K562 (cell line): ENCODE measurements around the gene SAP25. TPM values are rescaled to one million over a fixed set of nuclear protein-coding genes. Genes with fewer than 3 reads are reported as not detected.

Source experiments
- ATAC-seq: fragments of 200-7000 bp; cut with Tn5 transposase; 3 replicates; pipeline ENCODE4 v1.9.1; 2020; ENCODE audit warnings: moderate library complexity
- BruUV-seq: library from RNA; stranded (reverse); fragments of 400-500 nt; replicated peaks from 2 replicates; lab custom pipeline; 2021; lab: Mats Ljungman, UMichigan
- CTCF ChIA-PET: fragments of 300-600 bp; formaldehyde crosslinking; extraction: SDS; loops from one replicate; lab custom pipeline; 2021; ENCODE audit warnings: low intra/inter-chr PET ratio; lab: Yijun Ruan, JAX
- POLR2A ChIA-PET: fragments of 300-600, 350-650 bp; sonication (Branson Sonifier 250); formaldehyde crosslinking; extraction: SDS; loops from one replicate; lab custom pipeline; 2021; ENCODE audit warnings: antibody characterized with exemption, inconsistent platforms; lab: Yijun Ruan, JAX
- DNase-seq, 4 experiments: peaks; one replicate each; pipeline versions ENCODE4 v3.0.0 to v3.0.0-alpha.2; 2011 to 2018; ENCODE audit warnings: low spot score in 3 of 4, mixed read lengths in 3 of 4; ENCODE audit errors: extremely low read depth in 1 of 4
- FAIRE-seq: peaks from 2 replicates; lab custom pipeline; 2011; peaks lifted over from hg19 to GRCh38; lab: Jason Lieb, UNC
- H2AFZ ChIP-seq: 2 replicates; pipeline ENCODE4 v1.6.0; 2011; ENCODE audit warnings: low read depth, low read length, control low read depth, inconsistent platforms
- H3K27ac ChIP-seq: fragments of 200-600 bp; 3 replicates; pipeline ENCODE4 v1.8.0; 2011; ENCODE audit warnings: low read depth, mild to moderate bottlenecking, control low read depth, inconsistent platforms, low read length, moderate library complexity, mixed read lengths; ENCODE audit errors: extremely low read depth
- H3K27me3 ChIP-seq, 2 experiments: fragments of 300-600 bp in 1 of 2; 2 replicates in 1 of 2; 3 replicates in 1 of 2; pipeline versions ENCODE4 v1.6.0 to v1.8.0; 2011; ENCODE audit warnings: inconsistent platforms in 2 of 2, low read length in 2 of 2, mild to moderate bottlenecking in 1 of 2, mixed read lengths in 1 of 2, moderate library complexity in 1 of 2; ENCODE audit not compliant: control insufficient read depth in 2 of 2, insufficient read depth in 2 of 2
- H3K36me3 ChIP-seq: fragments of 300-600 bp; 3 replicates; pipeline ENCODE4 v1.8.0; 2011; ENCODE audit warnings: mild to moderate bottlenecking, low read length, inconsistent platforms; ENCODE audit not compliant: control insufficient read depth, insufficient read depth
- H3K4me1 ChIP-seq, 2 experiments: fragments of 200-600 bp in 1 of 2; replicated peaks in 1 of 2; 2 replicates in 1 of 2; 3 replicates in 1 of 2; pipeline versions ENCODE4 v1.5.1 to v1.8.0; 2011; ENCODE audit warnings: inconsistent platforms in 2 of 2, low read length in 2 of 2, mild to moderate bottlenecking in 1 of 2, mixed read lengths in 1 of 2, moderate library complexity in 1 of 2; ENCODE audit not compliant: control insufficient read depth in 2 of 2, insufficient read depth in 2 of 2
- H3K4me2 ChIP-seq: 2 replicates; pipeline ENCODE4 v1.6.1; 2011; ENCODE audit warnings: low read length, control low read depth, inconsistent platforms, mixed read lengths; ENCODE audit not compliant: insufficient read depth
- H3K4me3 ChIP-seq: fragments of 200-600 bp; sonication (generic), shearing (Covaris generic); 2 replicates; pipeline ENCODE4 v1.5.1; 2016; ENCODE audit warnings: control low read depth, inconsistent platforms
- H3K79me2 ChIP-seq: fragments of 200-600 bp; 3 replicates; pipeline ENCODE4 v1.8.0; 2011; ENCODE audit warnings: low read length, inconsistent platforms; ENCODE audit not compliant: control insufficient read depth, insufficient read depth
- H3K9ac ChIP-seq, 2 experiments: 2 replicates each; pipeline versions ENCODE4 v1.6.0 to v1.6.1; 2011; ENCODE audit warnings: low read depth in 2 of 2, low read length in 2 of 2, control low read depth in 1 of 2, inconsistent platforms in 1 of 2, mild to moderate bottlenecking in 1 of 2, mixed read lengths in 1 of 2; ENCODE audit not compliant: insufficient read depth in 1 of 2
- H3K9me1 ChIP-seq: one replicate; pipeline ENCODE4 v1.6.0; 2011; ENCODE audit warnings: inconsistent platforms, mild to moderate bottlenecking, low read length, moderate library complexity; ENCODE audit not compliant: control insufficient read depth, insufficient read depth
- H3K9me3 ChIP-seq: replicated peaks from 2 replicates; pipeline ENCODE4 v1.5.1; 2011; ENCODE audit warnings: low read depth, low read length, inconsistent platforms; ENCODE audit not compliant: control insufficient read depth, insufficient read depth
- H4K20me1 ChIP-seq: replicated peaks from 2 replicates; pipeline ENCODE4 v1.6.1; 2011; ENCODE audit warnings: low read length, inconsistent platforms, mixed read lengths; ENCODE audit not compliant: control insufficient read depth, insufficient read depth
- CBX2 ChIP-seq: fragments of 200-600 bp; sonication (generic); IDR thresholded peaks from one replicate; pipeline ENCODE4 v1.6.1; 2012; ENCODE audit warnings: mild to moderate bottlenecking, low read length, inconsistent platforms; ENCODE audit not compliant: insufficient read depth, poor library complexity, severe bottlenecking
- POLR2G ChIP-seq: fragments of 200-400 bp; formaldehyde crosslinking; IDR thresholded peaks from 2 replicates; pipeline ENCODE4 v1.6.1; 2017; ENCODE audit warnings: low read depth, mild to moderate bottlenecking, antibody characterized with exemption, low read length, moderate library complexity
- TAF15 ChIP-seq: fragments of 200-400 bp; formaldehyde crosslinking; IDR thresholded peaks from 2 replicates; pipeline ENCODE4 v1.6.1; 2017; ENCODE audit warnings: mild to moderate bottlenecking, low read depth, low read length, moderate library complexity
- WGBS: fragments of 100-300 bp; shearing (Covaris generic); methylation state at CpG from one replicate; pipeline ENCODE4 v1.1.6; 2016; ENCODE audit warnings: low coverage, mixed read lengths; ENCODE audit not compliant: insufficient coverage; ENCODE audit errors: missing lambda C conversion rate; 5-methylcytosine and 5-hydroxymethylcytosine counted together
- in situ Hi-C: fragments of 300-500 bp; cut with MboI; formaldehyde crosslinking; loops from 4 replicates; pipeline ENCODE4 v1.15.0; 2018; ENCODE audit warnings: inconsistent platforms, mixed read lengths
- intact Hi-C: fragments of 100-400 bp; cut with micrococcal nuclease; formaldehyde crosslinking; loops from 2 replicates; pipeline ENCODE4 v1.14.2; 2022
- polyA plus RNA-seq, 8 experiments: library from polyadenylated mRNA; depleted of rRNA in 4 of 8; stranded (reverse) in 5 of 8; unstranded in 3 of 8; fragments of >200 nt; fragmentation: Nextera tagmentation in 2 of 8; fragmentation: Illumina TruSeq in 1 of 8; extraction: Ambion mirVana in 2 of 8; extraction: Trizol in 1 of 8; gene quantifications; 2 replicates each; pipeline versions ENCODE4 v1.2.1 to v1.2.3, GENCODE V29; 2011 to 2014; ENCODE audit warnings: inconsistent platforms in 1 of 8, missing spikeins in 1 of 8
- total RNA-seq, 7 experiments: library from RNA; depleted of rRNA in 6 of 7; stranded (reverse); fragments of >200 nt in 6 of 7; fragmentation: Illumina TruSeq in 2 of 7; extraction: Trizol in 2 of 7; gene quantifications; 2 replicates each; pipeline versions ENCODE4 v1.2.1 to v1.2.3, GENCODE V29; 2011 to 2021; ENCODE audit warnings: low replicate concordance in 1 of 7

The SAP25 gene
- total and polyA plus RNA-seq, 9 of the 15 experiments (the other 6 are each of a cell fraction or from before 2014, with no cell fraction given): 0.13 to 5.3 (median 0.78) TPM; not detected in 1

DNA sequence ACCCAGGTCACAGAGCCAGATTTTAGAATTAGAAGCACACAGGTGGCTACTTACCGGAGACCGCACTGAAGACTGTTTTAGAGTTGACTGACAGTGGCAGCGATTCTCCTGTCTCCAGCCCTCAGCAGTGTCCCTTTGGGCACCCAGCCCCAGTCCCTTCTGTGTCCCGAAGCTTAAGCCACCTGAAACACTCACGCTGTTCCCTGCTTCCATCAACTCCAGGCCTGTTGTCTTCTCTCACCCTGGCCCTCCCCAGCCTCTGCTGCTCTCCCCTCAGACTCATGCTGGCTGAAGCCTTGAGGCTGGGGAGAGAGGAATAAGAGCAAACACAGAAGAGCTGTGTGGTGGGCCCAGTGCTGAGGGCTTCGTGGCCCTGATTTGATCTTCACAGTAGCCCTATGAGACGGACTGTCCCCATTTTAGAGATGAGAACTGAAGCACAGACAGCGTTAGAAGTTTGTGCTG is 10.6 kb downstream of the SAP25 start:
- ATAC-seq (no peak), FAIRE-seq (no peak), DNase-seq (no peak)
- no peaks in the 10 kb centered on the region for H3K79me2 ChIP-seq
- BruUV-seq: no TSS peak
- no peaks in the 10 kb centered on the region for H3K27me3 ChIP-seq
- ChIA-PET POLR2A (interaction anchor here (1.0 kb wide), 1 partner anchor 108 kb away, joined by 3 read pairs; no protein-coding TSS in a partner anchor), CTCF (interaction anchor here (0.6 to 1.9 kb wide), 5 partner anchors 25 to 162 kb away, joined by 3 to 9 read pairs (median 5); no protein-coding TSS in a partner anchor)
- H3K4me1 ChIP-seq: peaks cover 0 to 31% of the 10 kb centered on the region in 2 experiments; a peak in 3 of 5 replicates
- no peaks in the 10 kb centered on the region for H4K20me1 ChIP-seq
- no peak overlapping the region for H3K27ac ChIP-seq
- H2AFZ ChIP-seq: no peak overlapping the region
- no peak overlapping the region; a peak in 1 of 4 replicates for H3K9ac ChIP-seq
- H3K36me3 ChIP-seq: peaks cover 17% of the 10 kb centered on the region; the same call in 2 of the 3 replicates
- 70% methylated on average over 8 of the region's 8 CpGs for WGBS
- H3K9me1 ChIP-seq: no peaks in the 10 kb centered on the region
- intact Hi-C loops (no loop called here), in situ Hi-C loops (loop anchor here (25.0 kb wide), 1 partner anchor 101 kb away; the partner anchor contains the start of gene SPACDR)
- no peak overlapping the region for H3K4me2 ChIP-seq
- no peak overlapping the region for H3K4me3 ChIP-seq
- no peaks in the 10 kb centered on the region for H3K9me3 ChIP-seq
- TF ChIP-seq CBX2: no peak

DNA sequence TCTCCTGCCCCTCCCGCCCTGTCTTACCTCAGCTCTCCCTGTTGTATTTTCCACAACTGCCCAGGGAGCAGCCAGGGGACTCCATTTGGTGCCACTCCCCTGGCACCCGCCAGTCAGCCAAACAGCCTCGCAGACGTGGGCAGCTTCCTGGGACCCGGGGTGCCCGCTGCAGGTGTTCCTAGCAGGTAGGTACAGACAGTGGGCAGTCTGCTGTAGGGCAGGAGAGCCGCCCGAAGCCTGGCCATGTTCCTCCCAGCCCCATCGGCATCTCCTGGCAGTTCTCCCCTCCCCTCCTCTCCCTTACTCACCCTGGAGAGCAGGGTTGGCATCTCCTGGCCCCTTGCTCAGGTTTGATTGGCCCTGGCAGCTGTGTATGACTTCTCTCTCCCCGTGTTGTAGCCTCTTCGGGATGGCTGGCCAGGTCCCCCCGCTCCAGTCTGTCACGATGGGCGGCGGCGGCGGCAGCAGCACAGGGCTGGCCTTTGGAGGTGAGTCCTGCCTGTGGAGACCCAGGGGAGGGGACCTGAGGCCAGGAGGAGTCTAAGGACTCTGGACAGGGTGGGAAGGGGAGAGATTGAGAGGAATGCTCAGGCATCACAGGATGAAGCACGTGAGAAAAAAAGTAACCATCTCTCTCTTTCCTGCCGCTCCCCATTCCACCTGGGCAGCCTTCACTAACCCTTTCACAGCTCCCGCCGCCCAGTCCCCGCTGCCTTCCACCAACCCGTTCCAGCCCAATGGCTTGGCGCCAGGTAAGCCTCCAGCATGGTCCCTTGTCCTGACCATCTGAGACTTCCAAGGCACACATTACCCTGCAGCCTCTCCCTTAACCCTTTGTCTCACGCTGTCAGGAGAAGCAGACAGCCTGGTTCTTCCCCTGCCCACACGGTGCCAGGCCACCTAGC is 11.3 kb downstream of the SAP25 start:
- no TSS peak for BruUV-seq
- intact Hi-C loops: no loop called here
- no peaks in the 10 kb centered on the region for H3K9me3 ChIP-seq
- peak overlapping the region in 1 of 2 experiments; percentile 8; a peak in 1 of 4 replicates for H3K9ac ChIP-seq
- TF ChIP-seq TAF15 (no peak), POLR2G (peak; percentile 24; the same call in 1 of the 2 replicates)
- H2AFZ ChIP-seq: no peak overlapping the region
- ATAC-seq (no peak), FAIRE-seq (no peak), DNase-seq (no peak)
- no peaks in the 10 kb centered on the region for H3K79me2 ChIP-seq
- no peak overlapping the region for H3K27ac ChIP-seq
- no peak overlapping the region for H3K4me3 ChIP-seq
- 79% methylated on average over 25 of the region's 26 CpGs for WGBS
- no peaks in the 10 kb centered on the region for H3K27me3 ChIP-seq
- ChIA-PET POLR2A (no interaction called here), CTCF (interaction anchor here (1.4 kb wide), 1 partner anchor 93 kb away, joined by 4 read pairs; no protein-coding TSS in a partner anchor)
- no peaks in the 10 kb centered on the region for H4K20me1 ChIP-seq
- H3K36me3 ChIP-seq: peaks cover 17% of the 10 kb centered on the region; the same call in 2 of the 3 replicates
- H3K4me2 ChIP-seq: no peak overlapping the region
- in situ Hi-C loops: loop anchor here (25.0 kb wide), 1 partner anchor 100 kb away; the partner anchor contains the start of gene SPACDR
- H3K9me1 ChIP-seq: no peaks in the 10 kb centered on the region
- peaks cover 0 to 27% of the 10 kb centered on the region in 2 experiments; a peak in 3 of 5 replicates for H3K4me1 ChIP-seq
